ENCODE measurements around the gene ROR1.

DNA sequence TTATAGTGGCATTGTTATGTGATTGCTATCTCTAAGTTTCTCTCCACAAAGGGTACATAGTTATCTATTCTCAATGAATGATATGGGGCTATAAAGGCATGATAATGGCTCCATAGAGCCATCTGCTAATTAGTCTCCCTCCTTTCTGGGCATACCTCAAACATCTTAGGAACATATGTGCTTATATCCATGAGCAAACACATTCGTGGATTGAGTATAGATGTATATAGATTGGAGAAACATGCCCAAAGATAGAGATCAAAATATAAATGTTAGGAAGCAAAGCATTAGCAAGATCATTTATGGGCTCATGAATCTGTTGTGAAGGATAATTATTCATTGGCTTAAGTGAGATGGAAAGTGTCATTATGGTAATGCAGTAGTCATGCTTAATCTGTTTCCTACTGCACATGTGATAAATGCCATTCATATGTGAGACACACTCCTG lies 273.8 kb downstream of the ROR1 start:
- TF ChIP-seq, protein P1, sequence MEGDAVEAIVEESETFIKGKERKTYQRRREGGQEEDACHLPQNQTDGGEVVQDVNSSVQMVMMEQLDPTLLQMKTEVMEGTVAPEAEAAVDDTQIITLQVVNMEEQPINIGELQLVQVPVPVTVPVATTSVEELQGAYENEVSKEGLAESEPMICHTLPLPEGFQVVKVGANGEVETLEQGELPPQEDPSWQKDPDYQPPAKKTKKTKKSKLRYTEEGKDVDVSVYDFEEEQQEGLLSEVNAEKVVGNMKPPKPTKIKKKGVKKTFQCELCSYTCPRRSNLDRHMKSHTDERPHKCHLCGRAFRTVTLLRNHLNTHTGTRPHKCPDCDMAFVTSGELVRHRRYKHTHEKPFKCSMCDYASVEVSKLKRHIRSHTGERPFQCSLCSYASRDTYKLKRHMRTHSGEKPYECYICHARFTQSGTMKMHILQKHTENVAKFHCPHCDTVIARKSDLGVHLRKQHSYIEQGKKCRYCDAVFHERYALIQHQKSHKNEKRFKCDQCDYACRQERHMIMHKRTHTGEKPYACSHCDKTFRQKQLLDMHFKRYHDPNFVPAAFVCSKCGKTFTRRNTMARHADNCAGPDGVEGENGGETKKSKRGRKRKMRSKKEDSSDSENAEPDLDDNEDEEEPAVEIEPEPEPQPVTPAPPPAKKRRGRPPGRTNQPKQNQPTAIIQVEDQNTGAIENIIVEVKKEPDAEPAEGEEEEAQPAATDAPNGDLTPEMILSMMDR (IDR thresholded peaks at IDR 0.05): no peak
- TF ChIP-seq POLR2AphosphoS5 (IDR thresholded peaks at IDR 0.05) (no peak), POLR2A (IDR thresholded peaks at IDR 0.05) (no peak), EP300 (IDR thresholded peaks at IDR 0.05) (no peak)

Measured in suprapubic skin (tissue), 4 donors.